Measurements from ENCODE around the gene EPB41L2. TPM values are rescaled to one million over a fixed set of nuclear protein-coding genes. Genes with fewer than 3 reads are reported as not detected.

Gene EPB41L2
- total RNA-seq, 2 donors from 2014 or later = 160 to 189 TPM

DNA sequence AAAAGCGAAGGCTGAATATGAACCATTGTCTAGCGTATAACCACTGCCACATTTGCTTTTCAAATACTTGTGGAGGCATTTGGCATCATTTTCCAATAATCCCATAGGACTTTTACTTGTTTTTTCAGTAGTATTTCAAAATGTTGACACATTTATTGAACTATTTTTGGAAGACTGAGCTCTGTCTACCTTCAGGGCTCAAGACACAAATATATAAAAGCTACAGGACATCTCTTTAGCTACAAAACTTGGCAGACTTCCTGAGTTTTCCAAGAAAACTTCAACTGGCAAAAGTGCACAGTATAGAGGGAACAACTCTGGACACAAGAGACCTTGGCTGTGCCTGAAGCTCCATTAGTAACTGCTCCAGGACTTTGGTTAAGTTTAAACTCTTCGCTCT, 13.4 kb downstream of the EPB41L2 start:
- Mint-ChIP-seq H3K27me3 (ENCODE audit: insufficient read depth) (no peaks in the 10 kb centered on the region), H3K4me1 (no peaks in the 10 kb centered on the region), H3K27ac (no peak overlapping the region), H3K4me3 (no peak overlapping the region), H3K36me3 (ENCODE audit: low read depth) (peaks cover 19% of the 10 kb centered on the region), H3K9me3 (peaks cover 25% of the 10 kb centered on the region)
- WGBS, 2 experiments (ENCODE audit: insufficient coverage in 1 of 2, insufficient read length in 1 of 2) = 94 to 100% methylated on average over 1 to 3 of the region's 3 CpGs
- H3K36me3 ChIP-seq (ENCODE audit: control insufficient read depth, insufficient read depth, low read length) = peaks cover 10% of the 10 kb centered on the region
- no peaks in the 10 kb centered on the region for H3K27me3 ChIP-seq (ENCODE audit: control insufficient read depth, insufficient read depth, low read length, poor library complexity, severe bottlenecking)
- no peak overlapping the region for H3K4me3 ChIP-seq (ENCODE audit: low read length)
- H3K9me3 ChIP-seq (ENCODE audit: control insufficient read depth, low read length) = peaks cover 15% of the 10 kb centered on the region
- no peak overlapping the region for H3K9ac ChIP-seq (ENCODE audit: extremely low read depth, low read length, poor library complexity, severe bottlenecking)
- no peak for TF ChIP-seq CTCF (conservative IDR thresholded peaks at IDR 0.05)
- no peak for DNase-seq
- H3K4me1 ChIP-seq (ENCODE audit: control insufficient read depth, insufficient read depth, low read length) = no peaks in the 10 kb centered on the region
- no peak overlapping the region for H3K27ac ChIP-seq (ENCODE audit: low read depth, low read length)

- no peak for DNase-seq
- H3K9me3 Mint-ChIP-seq = peaks cover 19% of the 10 kb centered on the region
- H3K27ac Mint-ChIP-seq = no peak overlapping the region
- WGBS, 2 experiments (ENCODE audit: insufficient coverage in 1 of 2, insufficient read length in 1 of 2) = 89 to 100% methylated on average over 1 to 4 of the region's 4 CpGs
- Histone ChIP-seq H3K4me3 (ENCODE audit: low read length) (no peak overlapping the region), H3K9ac (ENCODE audit: extremely low read depth, low read length, poor library complexity, severe bottlenecking) (no peak overlapping the region), H3K4me1 (ENCODE audit: control insufficient read depth, insufficient read depth, low read length) (no peaks in the 10 kb centered on the region), H3K36me3 (ENCODE audit: control insufficient read depth, insufficient read depth, low read length) (peaks cover 7% of the 10 kb centered on the region), H3K27ac (ENCODE audit: low read depth, low read length) (no peak overlapping the region), H3K9me3 (ENCODE audit: control insufficient read depth, low read length) (peaks cover 9% of the 10 kb centered on the region), H3K27me3 (ENCODE audit: control insufficient read depth, insufficient read depth, low read length, poor library complexity, severe bottlenecking) (no peaks in the 10 kb centered on the region)
- no peaks in the 10 kb centered on the region for H3K4me1 Mint-ChIP-seq
- no peak for TF ChIP-seq CTCF (conservative IDR thresholded peaks at IDR 0.05)
- no peaks in the 10 kb centered on the region for H3K27me3 Mint-ChIP-seq (ENCODE audit: insufficient read depth)
- H3K4me3 Mint-ChIP-seq = no peak overlapping the region
- H3K36me3 Mint-ChIP-seq (ENCODE audit: low read depth) = peaks cover 13% of the 10 kb centered on the region
Observed at GRCh38 chr6:131048933-131049515, 14.0 kb downstream of the EPB41L2 start.

DNA sequence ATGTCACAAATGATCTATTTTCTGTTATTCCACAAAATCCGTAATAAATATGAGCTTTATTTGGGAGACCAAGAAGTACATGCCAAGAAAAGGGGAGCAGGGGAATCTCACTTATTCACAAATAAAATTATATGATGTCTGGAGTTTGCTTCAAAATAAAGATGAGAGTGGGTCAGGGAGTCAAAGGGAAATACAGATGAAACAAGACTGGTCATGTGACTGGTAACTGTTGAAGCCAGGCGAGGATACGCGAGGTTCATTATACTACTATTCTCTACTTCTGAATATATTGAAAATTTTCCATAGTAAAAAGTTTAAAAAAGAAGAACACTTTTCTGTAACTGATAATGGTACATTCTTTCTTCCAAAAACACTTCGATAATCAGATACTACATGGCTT, 14.6 kb downstream of the EPB41L2 start:
- TF ChIP-seq CTCF (conservative IDR thresholded peaks at IDR 0.05) = no peak
- H3K36me3 ChIP-seq (ENCODE audit: control insufficient read depth, insufficient read depth, low read length) = peaks cover 2% of the 10 kb centered on the region
- H3K4me1 ChIP-seq (ENCODE audit: control insufficient read depth, insufficient read depth, low read length) = no peaks in the 10 kb centered on the region
- H3K4me3 Mint-ChIP-seq = no peak overlapping the region
- H3K4me1 Mint-ChIP-seq = no peaks in the 10 kb centered on the region
- H3K27ac ChIP-seq (ENCODE audit: low read depth, low read length) = no peak overlapping the region
- no peak overlapping the region for H3K9ac ChIP-seq (ENCODE audit: extremely low read depth, low read length, poor library complexity, severe bottlenecking)
- no peak overlapping the region for H3K4me3 ChIP-seq (ENCODE audit: low read length)
- peaks cover 13% of the 10 kb centered on the region for H3K9me3 Mint-ChIP-seq
- H3K27me3 Mint-ChIP-seq (ENCODE audit: insufficient read depth) = no peaks in the 10 kb centered on the region
- H3K36me3 Mint-ChIP-seq (ENCODE audit: low read depth) = peaks cover 9% of the 10 kb centered on the region
- 97% methylated on average over 4 of the region's 5 CpGs; no CpG with 5 or more reads in 1 of the 2 experiments for WGBS, 2 experiments (ENCODE audit: insufficient coverage in 1 of 2, insufficient read length in 1 of 2)
- DNase-seq = no peak
- no peak overlapping the region for H3K27ac Mint-ChIP-seq
- H3K27me3 ChIP-seq (ENCODE audit: control insufficient read depth, insufficient read depth, low read length, poor library complexity, severe bottlenecking) = no peaks in the 10 kb centered on the region
- peaks cover 3% of the 10 kb centered on the region for H3K9me3 ChIP-seq (ENCODE audit: control insufficient read depth, low read length)

All from endodermal cell (in vitro differentiated cells).